ENCODE data around the gene CLCN2. TPM values are rescaled to one million over a fixed set of nuclear protein-coding genes. Genes with fewer than 3 reads are reported as not detected.

The CLCN2 gene
- total RNA-seq, 4 donors from 2014 or later = 0.77 to 20.8 (median 7.3) TPM

DNA sequence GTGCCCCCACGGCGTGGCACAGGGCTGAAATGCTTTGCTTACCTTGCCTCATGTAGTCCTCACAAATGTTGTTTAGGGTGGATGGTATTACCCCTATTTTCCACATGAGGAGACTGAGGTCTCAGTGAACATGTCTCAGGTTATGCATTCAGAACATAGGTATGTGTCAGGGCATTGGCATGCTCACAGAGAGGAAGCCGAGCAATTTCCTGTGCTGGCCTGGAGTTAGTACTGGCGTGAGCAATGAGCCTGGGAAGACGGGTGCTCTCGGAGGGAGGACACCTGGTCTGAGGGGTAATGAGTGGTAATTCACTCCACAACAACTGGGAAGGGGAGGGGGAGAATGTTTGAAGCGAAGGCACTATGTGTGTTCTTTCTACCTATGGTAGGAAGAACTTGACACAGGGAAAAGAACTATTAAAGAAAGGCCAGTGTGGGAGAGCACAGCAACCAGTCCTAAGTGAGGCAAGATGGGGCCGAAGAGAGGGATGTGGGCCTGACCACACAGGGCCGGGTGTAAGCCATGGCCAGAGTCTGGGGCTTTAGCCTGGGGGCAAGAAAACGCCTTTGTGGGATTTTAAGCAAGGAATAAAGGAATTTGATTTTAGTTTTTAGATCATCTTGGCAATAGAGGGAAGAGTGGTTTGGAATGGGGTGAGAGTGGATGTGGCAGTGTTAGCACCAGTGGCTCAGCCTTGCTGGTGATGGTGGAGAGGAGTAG is 28.9 kb downstream of the CLCN2 start:
- H3K4me3 ChIP-seq = no peak overlapping the region
- no peaks in the 10 kb centered on the region for H3K27me3 ChIP-seq
- no peaks in the 10 kb centered on the region for H3K9me3 ChIP-seq
- intact Hi-C loops (cut with DNase I; ENCODE audit: low total_unique reads) = no loop called here
- H3K36me3 ChIP-seq = no peaks in the 10 kb centered on the region
- DNase-seq = no peak
- no peaks in the 10 kb centered on the region for H3K4me1 ChIP-seq
- TF ChIP-seq POLR2A (IDR thresholded peaks at IDR 0.05) = no peak
- TF ChIP-seq, protein P1, sequence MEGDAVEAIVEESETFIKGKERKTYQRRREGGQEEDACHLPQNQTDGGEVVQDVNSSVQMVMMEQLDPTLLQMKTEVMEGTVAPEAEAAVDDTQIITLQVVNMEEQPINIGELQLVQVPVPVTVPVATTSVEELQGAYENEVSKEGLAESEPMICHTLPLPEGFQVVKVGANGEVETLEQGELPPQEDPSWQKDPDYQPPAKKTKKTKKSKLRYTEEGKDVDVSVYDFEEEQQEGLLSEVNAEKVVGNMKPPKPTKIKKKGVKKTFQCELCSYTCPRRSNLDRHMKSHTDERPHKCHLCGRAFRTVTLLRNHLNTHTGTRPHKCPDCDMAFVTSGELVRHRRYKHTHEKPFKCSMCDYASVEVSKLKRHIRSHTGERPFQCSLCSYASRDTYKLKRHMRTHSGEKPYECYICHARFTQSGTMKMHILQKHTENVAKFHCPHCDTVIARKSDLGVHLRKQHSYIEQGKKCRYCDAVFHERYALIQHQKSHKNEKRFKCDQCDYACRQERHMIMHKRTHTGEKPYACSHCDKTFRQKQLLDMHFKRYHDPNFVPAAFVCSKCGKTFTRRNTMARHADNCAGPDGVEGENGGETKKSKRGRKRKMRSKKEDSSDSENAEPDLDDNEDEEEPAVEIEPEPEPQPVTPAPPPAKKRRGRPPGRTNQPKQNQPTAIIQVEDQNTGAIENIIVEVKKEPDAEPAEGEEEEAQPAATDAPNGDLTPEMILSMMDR (IDR thresholded peaks at IDR 0.05) = no peak
- H3K27ac ChIP-seq = peak overlapping the region in 1 of 2 donors; percentile 51

DNA sequence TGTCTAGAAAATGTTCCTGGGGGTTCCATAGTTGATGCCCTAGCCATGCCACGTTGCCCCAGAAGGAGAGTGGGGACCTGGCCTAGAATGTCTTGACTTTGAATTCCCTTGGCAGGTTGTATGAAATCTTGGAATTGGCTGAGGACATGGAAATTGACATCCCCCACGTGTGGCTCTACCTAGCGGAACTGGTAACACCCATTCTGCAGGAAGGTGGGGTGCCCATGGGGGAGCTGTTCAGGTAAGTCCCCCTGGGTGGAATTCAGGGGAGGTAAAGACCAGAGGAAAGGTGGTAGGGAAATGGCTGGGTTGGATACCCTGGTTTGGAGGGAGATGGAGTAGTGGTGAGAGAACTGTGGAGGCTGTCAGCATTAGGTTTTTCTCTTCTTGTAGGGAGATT is 32.9 kb downstream of the CLCN2 start:
- H3K9me3 ChIP-seq = no peaks in the 10 kb centered on the region
- H3K4me3 ChIP-seq = no peak overlapping the region
- no peak for DNase-seq
- TF ChIP-seq, protein P1 (IDR thresholded peaks at IDR 0.05) = no peak
- no peak for TF ChIP-seq POLR2A (IDR thresholded peaks at IDR 0.05)
- H3K27me3 ChIP-seq = no peaks in the 10 kb centered on the region
- intact Hi-C loops (cut with DNase I; ENCODE audit: low total_unique reads) = no loop called here
- H3K27ac ChIP-seq = no peak overlapping the region
- H3K4me1 ChIP-seq = no peaks in the 10 kb centered on the region
- H3K36me3 ChIP-seq = no peaks in the 10 kb centered on the region

DNA sequence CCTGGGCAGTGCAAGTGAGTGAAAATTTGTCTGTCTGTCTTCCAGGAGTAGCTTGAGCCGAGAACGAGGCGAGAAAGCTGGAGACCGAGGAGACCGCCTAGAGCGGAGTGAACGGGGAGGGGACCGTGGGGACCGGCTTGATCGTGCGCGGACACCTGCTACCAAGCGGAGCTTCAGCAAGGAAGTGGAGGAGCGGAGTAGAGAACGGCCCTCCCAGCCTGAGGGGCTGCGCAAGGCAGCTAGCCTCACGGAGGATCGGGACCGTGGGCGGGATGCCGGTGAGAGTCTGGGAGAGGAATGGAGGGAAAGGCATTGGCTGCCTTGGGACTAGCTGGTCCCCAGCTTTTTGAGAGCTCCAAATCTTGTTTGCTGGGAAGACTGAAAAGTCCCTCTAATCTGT is 34.2 kb downstream of the CLCN2 start:
- no peak for DNase-seq
- Histone ChIP-seq H3K36me3 (no peaks in the 10 kb centered on the region), H3K27ac (no peak overlapping the region), H3K27me3 (no peaks in the 10 kb centered on the region), H3K9me3 (no peaks in the 10 kb centered on the region), H3K4me1 (no peaks in the 10 kb centered on the region), H3K4me3 (no peak overlapping the region)
- intact Hi-C loops (cut with DNase I; ENCODE audit: low total_unique reads) = no loop called here
- TF ChIP-seq POLR2A (IDR thresholded peaks at IDR 0.05) = no peak
- TF ChIP-seq, protein P1 (IDR thresholded peaks at IDR 0.05) = no peak

DNA sequence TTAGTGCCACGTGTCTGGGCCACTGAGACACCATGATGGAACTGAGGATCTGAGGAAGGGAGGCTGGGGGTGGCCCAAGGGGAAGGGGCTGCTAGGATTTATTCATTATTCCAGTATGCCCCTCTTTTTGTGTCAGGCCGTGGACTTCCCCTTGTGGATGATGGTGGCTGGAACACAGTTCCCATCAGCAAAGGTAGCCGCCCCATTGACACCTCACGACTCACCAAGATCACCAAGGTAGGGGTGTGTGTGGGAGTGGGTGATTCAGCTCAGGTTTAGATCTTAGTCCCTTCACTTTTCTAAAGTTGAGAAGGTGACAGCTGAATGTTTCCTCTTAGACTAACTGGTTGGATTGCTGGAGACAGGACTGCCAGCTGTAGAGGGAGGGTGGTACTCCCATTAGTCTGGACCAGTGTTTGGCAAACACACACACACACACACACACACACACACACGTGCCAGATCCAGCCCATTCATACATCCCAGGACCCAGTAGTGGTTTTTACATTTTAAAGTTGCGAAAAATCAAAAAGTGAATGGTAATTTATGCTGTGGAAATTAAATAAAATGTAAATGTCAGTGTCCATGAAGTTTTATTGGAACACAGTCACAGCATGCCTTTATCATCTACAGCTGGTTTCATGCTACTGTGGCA is 35.6 kb downstream of the CLCN2 start:
- intact Hi-C loops (cut with DNase I; ENCODE audit: low total_unique reads) = no loop called here
- no peaks in the 10 kb centered on the region for H3K9me3 ChIP-seq
- H3K4me3 ChIP-seq = no peak overlapping the region
- no peaks in the 10 kb centered on the region for H3K27me3 ChIP-seq
- H3K4me1 ChIP-seq = no peaks in the 10 kb centered on the region
- TF ChIP-seq, protein P1 (IDR thresholded peaks at IDR 0.05) = no peak
- TF ChIP-seq POLR2A (IDR thresholded peaks at IDR 0.05) = no peak
- H3K36me3 ChIP-seq = no peaks in the 10 kb centered on the region
- H3K27ac ChIP-seq = no peak overlapping the region
- DNase-seq = no peak

DNA sequence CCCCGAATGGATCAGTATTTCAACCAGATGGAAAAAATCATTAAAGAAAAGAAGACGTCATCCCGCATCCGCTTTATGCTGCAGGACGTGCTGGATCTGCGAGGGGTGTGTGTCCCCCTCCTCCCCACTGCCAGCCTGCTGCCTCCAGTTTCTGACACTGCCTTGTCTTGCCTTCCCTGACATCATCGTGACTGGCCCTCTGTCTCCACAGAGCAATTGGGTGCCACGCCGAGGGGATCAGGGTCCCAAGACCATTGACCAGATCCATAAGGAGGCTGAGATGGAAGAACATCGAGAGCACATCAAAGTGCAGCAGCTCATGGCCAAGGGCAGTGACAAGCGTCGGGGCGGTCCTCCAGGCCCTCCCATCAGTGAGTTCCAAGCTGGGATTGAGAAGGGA is 36.1 kb downstream of the CLCN2 start:
- Histone ChIP-seq H3K36me3 (no peaks in the 10 kb centered on the region), H3K27ac (no peak overlapping the region)
- DNase-seq = no peak

More for the DNA sequence above, 36.1 kb downstream of the CLCN2 start:
- Histone ChIP-seq H3K4me3 (no peak overlapping the region), H3K4me1 (no peaks in the 10 kb centered on the region), H3K27me3 (no peaks in the 10 kb centered on the region), H3K9me3 (no peaks in the 10 kb centered on the region)
- no peak for TF ChIP-seq POLR2A (IDR thresholded peaks at IDR 0.05)
- TF ChIP-seq, protein P1 (IDR thresholded peaks at IDR 0.05) = no peak
- intact Hi-C loops (cut with DNase I; ENCODE audit: low total_unique reads) = no loop called here
